Tibial nerve (tissue), 3 donors: ENCODE measurements around the gene RREB1.

Experiments used
- POLR2A ChIP-seq, 2 donors: fragments of 450-650 bp; IDR thresholded peaks; one replicate each; pipeline ENCODE4 v1.6.1; 2017; ENCODE audit warnings: antibody characterized with exemption in 2 of 2, mild to moderate bottlenecking in 2 of 2, moderate library complexity in 2 of 2
- TF ChIP-seq, protein P1 (sequence below), 5 experiments: fragments of 200-600 bp in 3 of 5; fragments of 450-650 bp in 2 of 5; sonication (generic) in 3 of 5; IDR thresholded peaks; one replicate each; pipeline ENCODE4 v1.5.1; 2016 to 2019; ENCODE audit warnings: antibody characterized with exemption in 5 of 5, mild to moderate bottlenecking in 3 of 5, moderate library complexity in 2 of 5

DNA sequence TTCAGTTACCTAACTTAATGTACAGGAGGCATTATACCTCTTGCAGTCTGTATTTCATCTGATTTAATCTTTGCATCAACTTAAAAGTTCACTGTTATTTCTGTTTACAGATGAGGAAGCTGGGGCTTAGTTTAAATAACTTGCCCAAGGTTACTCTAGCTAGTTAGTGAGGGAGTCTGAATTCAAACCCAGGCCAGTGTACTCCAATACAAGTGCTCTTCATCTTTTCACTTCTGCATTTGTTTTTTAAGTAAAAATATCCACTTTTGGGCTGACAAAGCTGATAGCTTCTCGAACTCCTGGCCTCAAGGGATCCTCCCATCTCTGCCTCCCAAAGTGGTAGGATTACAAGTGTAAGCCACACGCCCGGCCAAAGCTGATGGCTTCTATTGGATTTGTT, 23.6 kb downstream of the RREB1 start:
- TF ChIP-seq, protein P1, sequence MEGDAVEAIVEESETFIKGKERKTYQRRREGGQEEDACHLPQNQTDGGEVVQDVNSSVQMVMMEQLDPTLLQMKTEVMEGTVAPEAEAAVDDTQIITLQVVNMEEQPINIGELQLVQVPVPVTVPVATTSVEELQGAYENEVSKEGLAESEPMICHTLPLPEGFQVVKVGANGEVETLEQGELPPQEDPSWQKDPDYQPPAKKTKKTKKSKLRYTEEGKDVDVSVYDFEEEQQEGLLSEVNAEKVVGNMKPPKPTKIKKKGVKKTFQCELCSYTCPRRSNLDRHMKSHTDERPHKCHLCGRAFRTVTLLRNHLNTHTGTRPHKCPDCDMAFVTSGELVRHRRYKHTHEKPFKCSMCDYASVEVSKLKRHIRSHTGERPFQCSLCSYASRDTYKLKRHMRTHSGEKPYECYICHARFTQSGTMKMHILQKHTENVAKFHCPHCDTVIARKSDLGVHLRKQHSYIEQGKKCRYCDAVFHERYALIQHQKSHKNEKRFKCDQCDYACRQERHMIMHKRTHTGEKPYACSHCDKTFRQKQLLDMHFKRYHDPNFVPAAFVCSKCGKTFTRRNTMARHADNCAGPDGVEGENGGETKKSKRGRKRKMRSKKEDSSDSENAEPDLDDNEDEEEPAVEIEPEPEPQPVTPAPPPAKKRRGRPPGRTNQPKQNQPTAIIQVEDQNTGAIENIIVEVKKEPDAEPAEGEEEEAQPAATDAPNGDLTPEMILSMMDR (IDR thresholded peaks at IDR 0.05) = no peak
- TF ChIP-seq POLR2A (IDR thresholded peaks at IDR 0.05) = no peak
